Mesenchymal stem cell (in vitro differentiated cells and primary cell): ENCODE measurements around the gene MPZL1.
A peak's percentile ranks its signal among the peaks of the same experiment; 100 is the strongest.

Experiments used
- DNase-seq: peaks from one replicate; pipeline ENCODE4 v3.0.0-alpha.2; 2013
- H2AFZ ChIP-seq: one replicate; pipeline ENCODE4 v1.6.1; 2013; ENCODE audit warnings: low read depth, mild to moderate bottlenecking, control low read depth, inconsistent platforms, low read length, moderate library complexity
- H2AK5ac ChIP-seq: 2 replicates; pipeline ENCODE4 v1.6.1; 2013; ENCODE audit warnings: low read length, moderate library complexity, mild to moderate bottlenecking, inconsistent platforms; ENCODE audit not compliant: severe bottlenecking
- H2BK120ac ChIP-seq: one replicate; pipeline ENCODE4 v1.6.1; 2013; ENCODE audit warnings: low read depth, mild to moderate bottlenecking, inconsistent platforms, low read length, moderate library complexity
- H2BK12ac ChIP-seq, 2 experiments: one replicate each; pipeline ENCODE4 v1.6.1; 2013; ENCODE audit warnings: inconsistent platforms in 2 of 2, low read length in 2 of 2, mild to moderate bottlenecking in 2 of 2, moderate library complexity in 2 of 2, control low read depth in 1 of 2
- H2BK15ac ChIP-seq: one replicate; pipeline ENCODE4 v1.6.1; 2013; ENCODE audit warnings: mild to moderate bottlenecking, low read depth, inconsistent platforms; ENCODE audit not compliant: poor library complexity, severe bottlenecking
- H2BK5ac ChIP-seq: 2 replicates; pipeline ENCODE4 v1.6.1; 2013; ENCODE audit warnings: low read depth, mild to moderate bottlenecking, low read length, control low read depth, inconsistent platforms; ENCODE audit not compliant: poor library complexity, severe bottlenecking
- H3K14ac ChIP-seq, 2 experiments: one replicate each; pipeline ENCODE4 v1.6.1; 2013; ENCODE audit warnings: inconsistent platforms in 2 of 2, low read length in 2 of 2, control low read depth in 1 of 2, mild to moderate bottlenecking in 1 of 2, moderate library complexity in 1 of 2
- H3K18ac ChIP-seq, 2 experiments: one replicate each; pipeline ENCODE4 v1.6.1; 2013; ENCODE audit warnings: inconsistent platforms in 2 of 2, low read length in 2 of 2, control low read depth in 1 of 2, low read depth in 1 of 2, mild to moderate bottlenecking in 1 of 2
- H3K23ac ChIP-seq, 2 experiments: one replicate each; pipeline ENCODE4 v1.6.1; 2013; ENCODE audit warnings: inconsistent platforms in 2 of 2, low read length in 2 of 2, mild to moderate bottlenecking in 2 of 2, moderate library complexity in 2 of 2, control low read depth in 1 of 2
- H3K27ac ChIP-seq: 2 replicates; pipeline ENCODE4 v1.5.1; 2013; ENCODE audit warnings: mild to moderate bottlenecking, moderate library complexity, low read length, control low read depth, inconsistent platforms; ENCODE audit not compliant: poor library complexity, severe bottlenecking
- H3K27me3 ChIP-seq, 2 experiments: 2 replicates each; pipeline versions ENCODE4 v1.6.1 to v1.7.0; 2013; ENCODE audit warnings: low read length in 2 of 2, mild to moderate bottlenecking in 2 of 2, moderate library complexity in 2 of 2, control low read depth in 1 of 2, inconsistent platforms in 1 of 2; ENCODE audit not compliant: control insufficient read depth in 1 of 2, insufficient read depth in 1 of 2
- H3K36me3 ChIP-seq, 2 experiments: 2 replicates each; pipeline versions ENCODE4 v1.6.1 to v1.7.0; 2013; ENCODE audit warnings: low read length in 2 of 2, control low read depth in 1 of 2, inconsistent platforms in 1 of 2, low read depth in 1 of 2, mild to moderate bottlenecking in 1 of 2; ENCODE audit not compliant: insufficient read depth in 2 of 2, control insufficient read depth in 1 of 2
- H3K4ac ChIP-seq, 2 experiments: one replicate each; pipeline ENCODE4 v1.6.1; 2013; ENCODE audit warnings: inconsistent platforms in 2 of 2, low read length in 2 of 2, mild to moderate bottlenecking in 2 of 2, moderate library complexity in 2 of 2, control low read depth in 1 of 2, low read depth in 1 of 2
- H3K4me1 ChIP-seq: 2 replicates; pipeline ENCODE4 v1.6.1; 2013; ENCODE audit warnings: low read depth, low read length, control low read depth; ENCODE audit not compliant: control insufficient read depth, insufficient read depth
- H3K4me2 ChIP-seq: 2 replicates; pipeline ENCODE4 v1.6.1; 2013; ENCODE audit warnings: low read length, mild to moderate bottlenecking, inconsistent platforms; ENCODE audit not compliant: poor library complexity, severe bottlenecking
- H3K4me3 ChIP-seq, 2 experiments: 2 replicates each; pipeline versions ENCODE4 v1.5.1 to v1.7.0; 2013; ENCODE audit warnings: low read length in 2 of 2, mild to moderate bottlenecking in 2 of 2, control low read depth in 1 of 2, low read depth in 1 of 2; ENCODE audit not compliant: insufficient read depth in 1 of 2
- H3K79me1 ChIP-seq: replicated peaks from 2 replicates; pipeline ENCODE4 v1.6.1; 2013; ENCODE audit warnings: mild to moderate bottlenecking, control low read depth, low read length, inconsistent platforms; ENCODE audit not compliant: poor library complexity, severe bottlenecking
- H3K9ac ChIP-seq: 2 replicates; pipeline ENCODE4 v1.7.0; 2013; ENCODE audit warnings: mild to moderate bottlenecking, low read length, moderate library complexity
- H3K9me3 ChIP-seq: 2 replicates; pipeline ENCODE4 v1.7.0; 2013; ENCODE audit warnings: mild to moderate bottlenecking, low read length; ENCODE audit not compliant: control insufficient read depth
- H4K8ac ChIP-seq: one replicate; pipeline ENCODE4 v1.6.1; 2013; ENCODE audit warnings: inconsistent platforms, mild to moderate bottlenecking, low read length, moderate library complexity
- H4K91ac ChIP-seq: one replicate; pipeline ENCODE4 v1.6.1; 2013; ENCODE audit warnings: mild to moderate bottlenecking, low read length, inconsistent platforms
- WGBS: methylation state at CpG from one replicate; pipeline ENCODE4 v1.1.7; 2013; ENCODE audit warnings: mixed read lengths; 5-methylcytosine and 5-hydroxymethylcytosine counted together

The MPZL1 gene

GRCh38 chr1:167799747-167800146, 78.0 kb downstream of the MPZL1 start:
- H3K4me2 ChIP-seq: no peak overlapping the region

DNA sequence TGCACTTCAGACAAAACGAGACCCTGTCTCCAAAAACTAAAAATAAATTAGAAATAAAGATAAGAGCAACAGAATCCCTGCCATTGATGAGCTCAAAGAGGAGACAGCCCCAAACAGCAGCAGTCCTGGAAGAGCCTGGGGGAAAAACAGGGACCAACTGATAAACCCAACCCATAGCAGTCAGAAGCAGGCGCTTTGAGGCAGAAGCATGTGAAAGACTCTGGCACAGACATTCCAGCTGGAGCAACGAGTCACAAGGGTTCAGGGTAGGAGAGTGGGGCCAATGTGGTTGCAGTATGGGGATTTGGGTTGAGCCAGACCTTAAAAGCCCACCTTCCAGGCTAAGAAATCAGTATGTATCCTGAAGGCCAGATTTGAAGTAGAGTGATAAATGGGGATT, 78.5 kb downstream of the MPZL1 start:
- Histone ChIP-seq H3K27me3 (no peaks in the 10 kb centered on the region), H3K79me1 (peaks cover 6% of the 10 kb centered on the region), H2BK120ac (no peak overlapping the region), H2BK15ac (no peak overlapping the region), H3K9ac (no peak overlapping the region), H3K4me1 (peaks cover 15% of the 10 kb centered on the region), H4K8ac (no peak overlapping the region), H3K4ac (no peak overlapping the region), H2AFZ (no peak overlapping the region), H3K36me3 (peaks cover 0 to 12% of the 10 kb centered on the region in 2 experiments), H2BK12ac (no peak overlapping the region), H3K27ac (no peak overlapping the region), H3K4me3 (no peak overlapping the region), H2AK5ac (no peak overlapping the region), H3K14ac (no peak overlapping the region), H4K91ac (no peak overlapping the region), H3K18ac (peak overlapping the region in 1 of 2 experiments; percentile 18), H3K23ac (no peak overlapping the region), H3K4me2 (no peak overlapping the region), H2BK5ac (no peak overlapping the region), H3K9me3 (no peaks in the 10 kb centered on the region)
- WGBS: 77% methylated on average over 3 of the region's 3 CpGs
- no peak for DNase-seq

More at GRCh38 chr1:167799747-167800146, 78.0 kb downstream of the MPZL1 start:
- Histone ChIP-seq H3K9ac (no peak overlapping the region), H2BK12ac (no peak overlapping the region), H3K27me3 (no peaks in the 10 kb centered on the region), H3K27ac (no peak overlapping the region), H2BK5ac (no peak overlapping the region), H3K36me3 (peaks cover 0 to 12% of the 10 kb centered on the region in 2 experiments), H3K4me3 (no peak overlapping the region), H3K14ac (no peak overlapping the region), H3K4ac (no peak overlapping the region), H3K18ac (no peak overlapping the region), H4K8ac (no peak overlapping the region), H3K9me3 (no peaks in the 10 kb centered on the region), H3K23ac (no peak overlapping the region), H2BK120ac (no peak overlapping the region), H2AK5ac (no peak overlapping the region), H3K4me1 (peaks cover 12% of the 10 kb centered on the region), H2BK15ac (no peak overlapping the region), H3K79me1 (peaks cover 6% of the 10 kb centered on the region), H2AFZ (no peak overlapping the region), H4K91ac (no peak overlapping the region)
- 49% methylated on average over 3 of the region's 4 CpGs for WGBS
- DNase-seq: no peak

DNA sequence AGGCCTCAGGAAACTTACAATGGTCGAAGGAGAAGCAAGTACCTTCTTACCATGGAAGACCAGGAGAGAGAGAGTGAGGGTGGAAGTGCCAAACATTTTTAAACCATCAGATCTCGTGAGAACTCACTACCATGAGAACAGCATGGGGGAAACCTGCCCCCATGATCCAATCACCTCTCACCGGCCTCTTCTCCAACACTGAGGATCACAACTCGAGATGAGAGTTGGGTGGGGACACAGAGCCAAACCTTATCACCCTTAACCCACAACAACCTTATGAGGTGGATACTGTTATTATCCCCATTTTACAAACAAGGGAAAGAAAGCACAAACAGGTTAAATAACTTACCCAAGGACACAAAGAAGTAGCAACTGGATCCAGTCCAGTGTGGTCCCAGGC, 80.5 kb downstream of the MPZL1 start:
- H3K4ac ChIP-seq: no peak overlapping the region
- no peak overlapping the region for H2AFZ ChIP-seq
- no peak overlapping the region for H3K4me2 ChIP-seq
- no peak overlapping the region for H2BK15ac ChIP-seq
- H3K14ac ChIP-seq: no peak overlapping the region
- H3K27me3 ChIP-seq: no peaks in the 10 kb centered on the region
- H4K91ac ChIP-seq: no peak overlapping the region
- H3K23ac ChIP-seq: no peak overlapping the region
- H4K8ac ChIP-seq: no peak overlapping the region
- WGBS: 98% methylated on average over 4 of the region's 4 CpGs
- no peak for DNase-seq
- H3K4me1 ChIP-seq: peaks cover 12% of the 10 kb centered on the region
- H3K9ac ChIP-seq: no peak overlapping the region
- H3K36me3 ChIP-seq: peaks cover 0 to 12% of the 10 kb centered on the region in 2 experiments
- H3K79me1 ChIP-seq: peaks cover 6% of the 10 kb centered on the region
- H3K27ac ChIP-seq: no peak overlapping the region
- H3K4me3 ChIP-seq: no peak overlapping the region
- no peak overlapping the region for H3K18ac ChIP-seq
- no peaks in the 10 kb centered on the region for H3K9me3 ChIP-seq
- no peak overlapping the region for H2AK5ac ChIP-seq
- no peak overlapping the region for H2BK120ac ChIP-seq
- no peak overlapping the region for H2BK5ac ChIP-seq
- H2BK12ac ChIP-seq: no peak overlapping the region

DNA sequence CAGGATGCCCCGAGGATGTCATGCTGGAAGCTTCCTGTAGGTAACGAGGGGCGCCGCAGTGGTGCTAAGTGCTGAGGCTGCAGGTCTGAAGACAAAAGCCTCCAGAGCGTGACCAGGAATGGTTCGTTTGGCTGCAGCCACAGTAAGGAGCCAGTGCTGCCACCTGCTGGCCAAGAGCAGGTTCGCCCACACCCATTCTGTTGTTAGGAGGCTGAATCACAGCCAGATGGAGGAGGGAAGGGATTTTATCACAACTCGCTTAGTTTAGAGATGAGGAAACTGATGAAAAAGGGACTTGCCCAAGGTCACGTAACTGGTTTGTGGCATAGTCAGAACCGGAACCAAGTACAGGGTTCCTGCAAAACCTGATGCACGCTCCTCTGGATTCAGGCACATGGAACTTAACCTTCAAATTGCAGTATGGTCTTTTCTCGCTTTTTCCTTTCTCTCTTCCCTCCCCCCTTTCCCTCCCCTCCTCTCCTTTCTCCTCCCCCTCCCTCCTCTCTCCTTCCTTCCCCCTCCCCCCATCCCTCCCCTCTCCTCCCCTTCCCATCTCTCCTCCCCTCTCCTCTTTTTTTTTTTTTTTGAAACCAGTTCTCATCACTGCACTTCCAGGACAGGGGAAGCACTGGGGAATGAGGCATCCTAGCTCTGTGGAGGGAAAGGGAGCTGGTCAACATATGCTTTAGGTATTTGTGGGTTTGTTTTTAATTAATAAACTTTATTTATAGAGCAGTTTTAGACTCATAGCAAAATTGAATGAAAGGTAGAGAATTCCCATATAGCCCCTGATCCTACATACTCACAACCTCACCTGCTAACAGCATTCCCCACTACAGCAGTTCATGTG, 81.8 kb downstream of the MPZL1 start:
- H3K27me3 ChIP-seq: no peaks in the 10 kb centered on the region
- 20% methylated on average over 12 of the region's 12 CpGs for WGBS
- H4K8ac ChIP-seq: no peak overlapping the region
- peaks cover 8% of the 10 kb centered on the region for H3K4me1 ChIP-seq
- no peak overlapping the region for H3K23ac ChIP-seq
- H3K18ac ChIP-seq: peak overlapping the region in 1 of 2 experiments; percentile 30
- peaks cover 0 to 12% of the 10 kb centered on the region in 2 experiments for H3K36me3 ChIP-seq
- H3K9me3 ChIP-seq: no peaks in the 10 kb centered on the region
- H3K9ac ChIP-seq: peak overlapping the region; percentile 43
- no peak overlapping the region for H3K27ac ChIP-seq
- no peak overlapping the region for H4K91ac ChIP-seq
- H2BK12ac ChIP-seq: peak overlapping the region in 1 of 2 experiments; percentile 59
- no peak overlapping the region for H3K14ac ChIP-seq
- H2AK5ac ChIP-seq: no peak overlapping the region
- peak; percentile 93 for DNase-seq
- peaks cover 6% of the 10 kb centered on the region for H3K79me1 ChIP-seq
- H2AFZ ChIP-seq: no peak overlapping the region
- no peak overlapping the region for H2BK15ac ChIP-seq
- no peak overlapping the region for H2BK120ac ChIP-seq
- peak overlapping the region in 1 of 2 experiments; percentile 40 for H3K4me3 ChIP-seq
- H2BK5ac ChIP-seq: no peak overlapping the region
- H3K4me2 ChIP-seq: no peak overlapping the region
- H3K4ac ChIP-seq: no peak overlapping the region
